Lower leg skin (tissue), 3 donors: ENCODE data around the gene UMODL1.

Experiments
- CTCF ChIP-seq, 3 donors: fragments of 450-650 bp; IDR thresholded peaks; one replicate each; pipeline ENCODE4 v1.5.1; 2016; ENCODE audit warnings: antibody characterized with exemption in 3 of 3, mild to moderate bottlenecking in 3 of 3, moderate library complexity in 2 of 3
- POLR2A ChIP-seq, 2 donors: fragments of 450-650 bp; IDR thresholded peaks; one replicate each; pipeline ENCODE4 v1.6.1; 2016 to 2017; ENCODE audit warnings: antibody characterized with exemption in 2 of 2, mild to moderate bottlenecking in 1 of 2, moderate library complexity in 1 of 2

- TF ChIP-seq CTCF (IDR thresholded peaks at IDR 0.05) (no peak), POLR2A (IDR thresholded peaks at IDR 0.05) (no peak)
Measured at GRCh38 chr21:42105476-42106315, 34.6 kb downstream of the UMODL1 start.
